ENCODE measurements around the gene NR2E3.

GRCh38 chr15:71781965-71782265 is 28.4 kb upstream of the NR2E3 start:
- TF ChIP-seq CTCF (IDR thresholded peaks at IDR 0.05) (no peak), POLR2A (IDR thresholded peaks at IDR 0.05) (no peak)

All from sigmoid colon (tissue), 3 donors.